Measurements from ENCODE around the gene SLC35G4. TPM values are rescaled to one million over a fixed set of nuclear protein-coding genes. Genes with fewer than 3 reads are reported as not detected.

The SLC35G4 gene
- polyA plus RNA-seq, 1 of the 3 experiments (the other 2 are of a cell fraction) = not detected

- no peak for TF ChIP-seq CTCF (IDR thresholded peaks at IDR 0.05)
- TF ChIP-seq TEAD4 (IDR thresholded peaks at IDR 0.05; ENCODE audit: borderline replicate concordance, insufficient read depth) = no peak
- no peak for TF ChIP-seq EP300 (IDR thresholded peaks at IDR 0.05; ENCODE audit: borderline replicate concordance in 1 of 2, low read depth in 1 of 2, low read length in 1 of 2)
- no peak for TF ChIP-seq RXRA (IDR thresholded peaks at IDR 0.05; ENCODE audit: borderline replicate concordance, low read depth)
- TF ChIP-seq MAX (IDR thresholded peaks at IDR 0.05; ENCODE audit: low read depth) = no peak
- no peak for TF ChIP-seq IRF3 (IDR thresholded peaks at IDR 0.05; ENCODE audit: low read depth, low read length)
These were observed 22.5 kb upstream of the SLC35G4 start (continued) for GRCh38 chr18:11586896-11587295.

- Histone ChIP-seq H3K27me3 (ENCODE audit: insufficient read depth) (peaks cover 17% of the 10 kb centered on the region; the same call in 1 of the 2 replicates), H3K27ac (ENCODE audit: low read depth in 2 of 2, low read length in 1 of 2) (no peak overlapping the region), H2AFZ (ENCODE audit: low read depth) (no peak overlapping the region), H3K36me3 (replicated peaks in 1 of 2; ENCODE audit: control insufficient read depth in 1 of 2, insufficient read depth in 2 of 2, low read length in 1 of 2) (no peaks in the 10 kb centered on the region), H3K4me1 (ENCODE audit: control insufficient read depth in 1 of 2, insufficient read depth in 2 of 2, low read depth in 1 of 2, low read length in 1 of 2) (no peaks in the 10 kb centered on the region), H3K9ac (no peak overlapping the region), H3K9me2 (no peaks in the 10 kb centered on the region), H3K4me3 (ENCODE audit: low read depth in 2 of 2, low read length in 1 of 2) (no peak overlapping the region), H3K4me2 (no peak overlapping the region), H3K79me2 (ENCODE audit: insufficient read depth) (no peaks in the 10 kb centered on the region), H3K9me3 (no peaks in the 10 kb centered on the region), H3F3A (replicated peaks; ENCODE audit: insufficient read depth) (no peaks in the 10 kb centered on the region), H4K20me1 (ENCODE audit: insufficient read depth) (no peaks in the 10 kb centered on the region)
- DNase-seq = no peak
- ChIA-PET POLR2A (interaction anchor here (1.3 kb wide), 1 partner anchor 968 kb away, joined by 3 read pairs; no protein-coding TSS in a partner anchor), CTCF (no interaction called here)
- WGBS (ENCODE audit: low lambda C conversion rate) = 9% methylated on average over 2 of the region's 2 CpGs
- TF ChIP-seq MEF2A (IDR thresholded peaks at IDR 0.05; ENCODE audit: borderline replicate concordance, low read depth) = no peak
- no peak for TF ChIP-seq RXRA (IDR thresholded peaks at IDR 0.05; ENCODE audit: borderline replicate concordance, low read depth)
- TF ChIP-seq MAX (IDR thresholded peaks at IDR 0.05; ENCODE audit: low read depth) = no peak
- TF ChIP-seq TAF1 (IDR thresholded peaks at IDR 0.05; ENCODE audit: borderline replicate concordance, low read depth, low read length) = no peak
- TF ChIP-seq JUND (IDR thresholded peaks at IDR 0.05) = no peak
- TF ChIP-seq GATA2 (CRISPR knock-in tag; IDR thresholded peaks at IDR 0.05) = no peak
- TF ChIP-seq NRF1 (IDR thresholded peaks at IDR 0.05; ENCODE audit: low read depth, low read length) = no peak
- no peak for TF ChIP-seq SIN3A (IDR thresholded peaks at IDR 0.05; ENCODE audit: borderline replicate concordance, low read depth, low read length)
- no peak for TF ChIP-seq FOXM1 (IDR thresholded peaks at IDR 0.05; ENCODE audit: low read depth)
- no peak for TF ChIP-seq PBX3 (IDR thresholded peaks at IDR 0.05)
- TF ChIP-seq POLR2AphosphoS5 (IDR thresholded peaks at IDR 0.05; ENCODE audit: low read depth, low read length) = no peak
- TF ChIP-seq EP300 (IDR thresholded peaks at IDR 0.05; ENCODE audit: borderline replicate concordance in 1 of 2, low read depth in 1 of 2, low read length in 1 of 2) = no peak
- TF ChIP-seq TEAD4 (IDR thresholded peaks at IDR 0.05; ENCODE audit: borderline replicate concordance, insufficient read depth) = no peak
- no peak for TF ChIP-seq ZBTB33 (IDR thresholded peaks at IDR 0.05; ENCODE audit: borderline replicate concordance, low read depth)
- no peak for TF ChIP-seq CTCF (IDR thresholded peaks at IDR 0.05)
- TF ChIP-seq USF2 (IDR thresholded peaks at IDR 0.05; ENCODE audit: borderline replicate concordance, low read depth, low read length) = no peak
- no peak for TF ChIP-seq IRF3 (IDR thresholded peaks at IDR 0.05; ENCODE audit: low read depth, low read length)
- no peak for TF ChIP-seq FOSL2 (IDR thresholded peaks at IDR 0.05; ENCODE audit: borderline replicate concordance, low read depth)
These were observed 22.0 kb upstream of the SLC35G4 start for GRCh38 chr18:11587432-11587831.

Measured in SK-N-SH (cell line).